ENCODE results near the gene DDX41.

- TF ChIP-seq CTCF (conservative IDR thresholded peaks at IDR 0.05; ENCODE audit: low read depth, low read length) (no peak), EZH2 (IDR thresholded peaks at IDR 0.05; ENCODE audit: low read length, unreplicated experiment) (no peak)
Observed at GRCh38 chr5:177565046-177565445, 48.3 kb upstream of the DDX41 start.
